IMR-90 (cell line): Measurements from ENCODE around the gene ADPRM.
A peak's percentile ranks its signal among the peaks of the same experiment; 100 is the strongest.

Source experiments
- BHLHE40 ChIP-seq: fragments of 150-350 bp; IDR thresholded peaks from 2 replicates; pipeline ENCODE4 v1.6.1; 2016; ENCODE audit warnings: mild to moderate bottlenecking, low read depth, low read length
- CEBPB ChIP-seq: IDR thresholded peaks from 2 replicates; pipeline ENCODE4 v1.6.1; 2012; ENCODE audit warnings: low read depth, low read length, improper control_type of control experiment
- CTCF ChIP-seq: conservative IDR thresholded peaks from 2 replicates; pipeline ENCODE4 v1.5.1; 2012; ENCODE audit warnings: mild to moderate bottlenecking, low read depth, low read length, improper control_type of control experiment
- ELK1 ChIP-seq: fragments of 150-350 bp; IDR thresholded peaks from 2 replicates; pipeline ENCODE4 v1.6.1; 2016; ENCODE audit warnings: low read depth, mild to moderate bottlenecking, low read length, moderate library complexity, borderline replicate concordance
- MAZ ChIP-seq: IDR thresholded peaks from 2 replicates; pipeline ENCODE4 v1.6.1; 2012; ENCODE audit warnings: low read depth, mild to moderate bottlenecking, low read length, improper control_type of control experiment, moderate library complexity, borderline replicate concordance
- MXI1 ChIP-seq: IDR thresholded peaks from 2 replicates; pipeline ENCODE4 v1.6.1; 2012; ENCODE audit warnings: low read depth, mild to moderate bottlenecking, low read length, moderate library complexity, borderline replicate concordance
- POLR2A ChIP-seq: IDR thresholded peaks from 2 replicates; pipeline ENCODE4 v1.6.1; 2012; ENCODE audit warnings: mild to moderate bottlenecking, low read depth, low read length
- RAD21 ChIP-seq: IDR thresholded peaks from 2 replicates; pipeline ENCODE4 v1.6.1; 2012; ENCODE audit warnings: low read length, improper control_type of control experiment
- RFX5 ChIP-seq: IDR thresholded peaks from 2 replicates; pipeline ENCODE4 v1.8.0; 2012; ENCODE audit warnings: low read depth, mild to moderate bottlenecking, low read length, moderate library complexity
- USF2 ChIP-seq: fragments of 150-350 bp; IDR thresholded peaks from 2 replicates; pipeline ENCODE4 v1.6.1; 2017; ENCODE audit warnings: mild to moderate bottlenecking, antibody characterized with exemption, low read length, low read depth

GRCh38 chr17:10737168-10737622 is 39.8 kb downstream of the ADPRM start:
- TF ChIP-seq CTCF (peak; percentile 80), POLR2A (no peak), BHLHE40 (no peak), MXI1 (no peak), ELK1 (no peak), RFX5 (no peak), MAZ (peak; percentile 73; the same call in 1 of the 2 replicates), CEBPB (no peak), RAD21 (peak; percentile 77), USF2 (no peak)
